BLaER1 treated with 17β-estradiol and CSF1 and Interleukin-3, amounts not matched to agents 10 nM and 100 nM (cell line): ENCODE results near the gene PWWP2A.
"Not testable (repeated sequence)": the region's sequence is repeated elsewhere in the genome, so short reads cannot be mapped to it uniquely, and the experiment has no call there.

Source experiments
- H3K27ac ChIP-seq, 11 experiments: shearing (Covaris generic); formaldehyde crosslinking; 2 replicates each; pipeline ENCODE4 v1.8.1; 2022
- H3K27me3 ChIP-seq, 11 experiments: shearing (Covaris generic); formaldehyde crosslinking; 2 replicates each; pipeline ENCODE4 v1.8.1; 2022
- H3K36me3 ChIP-seq, 11 experiments: shearing (Covaris generic); formaldehyde crosslinking; 2 replicates each; pipeline ENCODE4 v1.8.1; 2022
- H3K4me1 ChIP-seq, 10 experiments: shearing (Covaris generic); formaldehyde crosslinking; 2 replicates each; pipeline ENCODE4 v1.8.1; 2022
- H3K4me2 ChIP-seq, 11 experiments: shearing (Covaris generic); formaldehyde crosslinking; 2 replicates each; pipeline ENCODE4 v1.8.1; 2022
- H3K4me3 ChIP-seq, 10 experiments: shearing (Covaris generic); formaldehyde crosslinking; 2 replicates each; pipeline ENCODE4 v1.8.1; 2022
- H3K9ac ChIP-seq, 11 experiments: shearing (Covaris generic); formaldehyde crosslinking; 2 replicates each; pipeline ENCODE4 v1.8.1; 2022
- H3K9me3 ChIP-seq, 11 experiments: shearing (Covaris generic); formaldehyde crosslinking; replicated peaks in 1 of 11; 2 replicates each; pipeline ENCODE4 v1.8.1; 2022
- H4K20me1 ChIP-seq, 11 experiments: shearing (Covaris generic); formaldehyde crosslinking; 2 replicates each; pipeline ENCODE4 v1.8.1; 2022
- Cebpa-rat ChIP-seq, 11 experiments: shearing (Covaris generic); IDR thresholded peaks; 2 replicates each; pipeline ENCODE4 v1.8.1; 2022

Gene PWWP2A

GRCh38 chr5:160076997-160077396 lies 42.3 kb downstream of the PWWP2A start:
- no peaks in the 10 kb centered on the region for H4K20me1 ChIP-seq
- H3K36me3 ChIP-seq: peaks cover 10 to 64% (median 32%) of the 10 kb centered on the region in 11 experiments; a peak in 19 of 22 replicates
- H3K27me3 ChIP-seq: no peaks in the 10 kb centered on the region
- no peak overlapping the region for H3K4me3 ChIP-seq
- no peak overlapping the region for H3K9ac ChIP-seq
- no peak overlapping the region for H3K4me2 ChIP-seq
- TF ChIP-seq Cebpa-rat (IDR thresholded peaks at IDR 0.05): no peak
- H3K27ac ChIP-seq: no peak overlapping the region
- H3K4me1 ChIP-seq: peaks cover 8 to 25% (median 12%) of the 10 kb centered on the region in 10 experiments
- no peaks in the 10 kb centered on the region for H3K9me3 ChIP-seq

GRCh38 chr5:160075073-160075472 lies 44.2 kb downstream of the PWWP2A start:
- Histone ChIP-seq H3K9ac (no peak overlapping the region), H3K27ac (no peak overlapping the region), H3K4me3 (no peak overlapping the region), H3K36me3 (peaks cover 10 to 65% (median 37%) of the 10 kb centered on the region in 11 experiments; a peak in 20 of 22 replicates), H3K4me1 (peaks cover 17 to 29% (median 22%) of the 10 kb centered on the region in 10 experiments), H3K27me3 (no peaks in the 10 kb centered on the region), H3K4me2 (no peak overlapping the region), H3K9me3 (no peaks in the 10 kb centered on the region), H4K20me1 (no peaks in the 10 kb centered on the region)
- no peak for TF ChIP-seq Cebpa-rat (IDR thresholded peaks at IDR 0.05)

GRCh38 chr5:160071916-160072315 lies 47.3 kb downstream of the PWWP2A start:
- no peak for TF ChIP-seq Cebpa-rat (IDR thresholded peaks at IDR 0.05)

GRCh38 chr5:160071516-160071915 lies 47.7 kb downstream of the PWWP2A start:
- peaks cover 17 to 29% (median 22%) of the 10 kb centered on the region in 10 experiments for H3K4me1 ChIP-seq
- TF ChIP-seq Cebpa-rat (IDR thresholded peaks at IDR 0.05): no peak
- no peaks in the 10 kb centered on the region for H4K20me1 ChIP-seq
- peak overlapping the region in 5 of 11 experiments; percentile 0 to 36 (median 11); a peak in 4 of 22 replicates for H3K9ac ChIP-seq
- no peak overlapping the region; a peak in 1 of 20 replicates for H3K4me3 ChIP-seq
- peak overlapping the region; percentile 51 to 88 (median 66) for H3K4me2 ChIP-seq
- H3K27me3 ChIP-seq: no peaks in the 10 kb centered on the region
- no peaks in the 10 kb centered on the region for H3K9me3 ChIP-seq
- peaks cover 11 to 64% (median 31%) of the 10 kb centered on the region in 11 experiments; a peak in 19 of 22 replicates for H3K36me3 ChIP-seq
- H3K27ac ChIP-seq: peak overlapping the region in 8 of 11 experiments; percentile 22 to 52 (median 38); a peak in 15 of 22 replicates

More at GRCh38 chr5:160071916-160072315, 47.3 kb downstream of the PWWP2A start:
- Histone ChIP-seq H3K4me2 (peak overlapping the region; percentile 51 to 88 (median 66)), H3K9ac (peak overlapping the region in 5 of 11 experiments; percentile 0 to 36 (median 11); a peak in 4 of 22 replicates), H3K9me3 (no peaks in the 10 kb centered on the region), H3K27ac (peak overlapping the region in 8 of 11 experiments; percentile 22 to 52 (median 38); a peak in 14 of 22 replicates), H4K20me1 (no peaks in the 10 kb centered on the region), H3K4me1 (peaks cover 17 to 29% (median 22%) of the 10 kb centered on the region in 10 experiments), H3K27me3 (no peaks in the 10 kb centered on the region), H3K36me3 (peaks cover 7 to 64% (median 30%) of the 10 kb centered on the region in 11 experiments; a peak in 18 of 22 replicates), H3K4me3 (no peak overlapping the region; a peak in 1 of 20 replicates)

- not testable (repeated sequence) for H4K20me1 ChIP-seq, H3K27me3 ChIP-seq, H3K27ac ChIP-seq, H3K9me3 ChIP-seq, H3K9ac ChIP-seq, H3K4me3 ChIP-seq, H3K4me2 ChIP-seq
- Histone ChIP-seq H3K4me1 (peaks cover 17 to 29% (median 22%) of the 10 kb centered on the region in 10 experiments), H3K36me3 (peaks cover 34 to 69% (median 46%) of the 10 kb centered on the region in 11 experiments)
Measured at GRCh38 chr5:160069120-160069519, 50.1 kb downstream of the PWWP2A start.

GRCh38 chr5:160064995-160065614 lies 54.1 kb downstream of the PWWP2A start:
- Histone ChIP-seq H3K9ac (no peak overlapping the region), H4K20me1 (peaks cover 0 to 7% (median 0%) of the 10 kb centered on the region in 11 experiments; a peak in 2 of 22 replicates), H3K36me3 (peaks cover 55 to 98% (median 75%) of the 10 kb centered on the region in 11 experiments), H3K27ac (no peak overlapping the region), H3K4me2 (no peak overlapping the region), H3K9me3 (no peaks in the 10 kb centered on the region), H3K27me3 (no peaks in the 10 kb centered on the region), H3K4me1 (peaks cover 0 to under 1% (median 0%) of the 10 kb centered on the region in 10 experiments; a peak in 2 of 20 replicates), H3K4me3 (no peak overlapping the region)
- no peak for TF ChIP-seq Cebpa-rat (IDR thresholded peaks at IDR 0.05)

GRCh38 chr5:160064417-160064810 lies 54.8 kb downstream of the PWWP2A start:
- Histone ChIP-seq H4K20me1 (peaks cover 0 to 7% (median 0%) of the 10 kb centered on the region in 11 experiments; a peak in 2 of 22 replicates), H3K9me3 (peaks cover 0 to 3% (median 0%) of the 10 kb centered on the region in 11 experiments; a peak in 1 of 22 replicates), H3K4me1 (no peaks in the 10 kb centered on the region), H3K4me3 (no peak overlapping the region), H3K27me3 (no peaks in the 10 kb centered on the region), H3K36me3 (peaks cover 61 to 98% (median 82%) of the 10 kb centered on the region in 11 experiments), H3K4me2 (no peak overlapping the region), H3K27ac (no peak overlapping the region), H3K9ac (no peak overlapping the region)
- no peak for TF ChIP-seq Cebpa-rat (IDR thresholded peaks at IDR 0.05)

GRCh38 chr5:160061770-160062169 lies 57.5 kb downstream of the PWWP2A start:
- peaks cover 0 to 25% (median 20%) of the 10 kb centered on the region in 11 experiments; a peak in 20 of 22 replicates for H3K9me3 ChIP-seq
- no peak overlapping the region for H3K4me2 ChIP-seq
- no peak overlapping the region for H3K4me3 ChIP-seq
- no peak overlapping the region for H3K27ac ChIP-seq
- no peak overlapping the region for H3K9ac ChIP-seq
- H3K4me1 ChIP-seq: no peaks in the 10 kb centered on the region
- H3K27me3 ChIP-seq: no peaks in the 10 kb centered on the region
- peaks cover 72 to 99% (median 94%) of the 10 kb centered on the region in 11 experiments for H3K36me3 ChIP-seq
- peaks cover 0 to 7% (median 0%) of the 10 kb centered on the region in 11 experiments; a peak in 2 of 22 replicates for H4K20me1 ChIP-seq
- no peak for TF ChIP-seq Cebpa-rat (IDR thresholded peaks at IDR 0.05)

- H3K36me3 ChIP-seq: peaks cover 76 to 99% (median 94%) of the 10 kb centered on the region in 11 experiments
- H3K27ac ChIP-seq: no peak overlapping the region
- H3K9me3 ChIP-seq: peaks cover 0 to 25% (median 20%) of the 10 kb centered on the region in 11 experiments; a peak in 20 of 22 replicates
- no peak overlapping the region for H3K4me3 ChIP-seq
- H3K27me3 ChIP-seq: no peaks in the 10 kb centered on the region
- H3K4me2 ChIP-seq: no peak overlapping the region
- H4K20me1 ChIP-seq: peaks cover 0 to 7% (median 0%) of the 10 kb centered on the region in 11 experiments; a peak in 2 of 22 replicates
- H3K9ac ChIP-seq: no peak overlapping the region
- TF ChIP-seq Cebpa-rat (IDR thresholded peaks at IDR 0.05): no peak
- H3K4me1 ChIP-seq: no peaks in the 10 kb centered on the region
Measured at GRCh38 chr5:160060001-160060400, 59.2 kb downstream of the PWWP2A start.
